WTC11 (cell line): ENCODE results near the gene CLVS2. TPM values are rescaled to one million over a fixed set of nuclear protein-coding genes. Genes with fewer than 3 reads are reported as not detected.

Experiments used
- ATAC-seq: fragments of 200-7000 bp; cut with Tn5 transposase; 2 replicates; pipeline ENCODE4 v1.10.0; 2021; ENCODE audit warnings: mild to moderate bottlenecking, moderate library complexity
- CTCF ChIA-PET: fragments of 300-600 bp; sonication (Branson Sonifier 250); formaldehyde crosslinking; loops from one replicate; lab custom pipeline; 2021; ENCODE audit warnings: antibody characterized with exemption; lab: Charles Lee
- POLR2A ChIA-PET: fragments of 350-600 bp; sonication (Branson Sonifier 250); formaldehyde crosslinking; loops from one replicate; lab custom pipeline; 2021; ENCODE audit warnings: antibody characterized with exemption; lab: Charles Lee
- DNase-seq: peaks from one replicate; pipeline ENCODE4 v3.0.0; 2021; ENCODE audit warnings: low spot score
- H3K27ac Mint-ChIP-seq: 2 replicates; pipeline ENCODE4 v1.8.0; 2021; ENCODE audit warnings: mixed read lengths
- H3K27me3 Mint-ChIP-seq: 2 replicates; pipeline ENCODE4 v1.8.0; 2021; ENCODE audit warnings: low read depth, mild to moderate bottlenecking, moderate library complexity, mixed read lengths
- H3K36me3 Mint-ChIP-seq: 2 replicates; pipeline ENCODE4 v1.8.0; 2021; ENCODE audit warnings: mixed read lengths
- H3K4me1 Mint-ChIP-seq: 2 replicates; pipeline ENCODE4 v1.8.0; 2022; ENCODE audit warnings: mixed read lengths
- H3K4me3 Mint-ChIP-seq: 2 replicates; pipeline ENCODE4 v1.8.0; 2021; ENCODE audit warnings: mild to moderate bottlenecking, moderate library complexity, mixed read lengths
- H3K9me3 Mint-ChIP-seq: 2 replicates; pipeline ENCODE4 v1.8.0; 2021; ENCODE audit warnings: mixed read lengths
- AFF4 ChIP-seq: sonication (generic); formaldehyde crosslinking; IDR thresholded peaks from 2 replicates; pipeline ENCODE4 v1.8.1; 2023; ENCODE audit warnings: mild to moderate bottlenecking, missing genetic modification reagents, borderline replicate concordance
- CBFB ChIP-seq: sonication (generic); formaldehyde crosslinking; IDR thresholded peaks from 2 replicates; pipeline ENCODE4 v1.8.1; 2022; ENCODE audit warnings: mild to moderate bottlenecking, low read depth, missing genetic modification reagents
- CREM ChIP-seq: sonication (generic); formaldehyde crosslinking; IDR thresholded peaks from 2 replicates; pipeline ENCODE4 v1.8.1; 2022; ENCODE audit warnings: mild to moderate bottlenecking, missing genetic modification reagents, moderate library complexity
- CTCF ChIP-seq: fragments of 200-600 bp; IDR thresholded peaks from 2 replicates; pipeline ENCODE4 v1.8.0; 2022; ENCODE audit warnings: antibody characterized with exemption
- E2F4 ChIP-seq: sonication (generic); formaldehyde crosslinking; IDR thresholded peaks from 2 replicates; pipeline ENCODE4 v1.8.1; 2022; ENCODE audit warnings: low read depth, mild to moderate bottlenecking, moderate library complexity, missing genetic modification reagents, borderline replicate concordance
- ERG ChIP-seq: fragments of 250-450 bp; sonication (Bioruptor Pico); IDR thresholded peaks from 2 replicates; pipeline ENCODE4 v1.8.0; 2021; ENCODE audit warnings: mild to moderate bottlenecking
- FOXJ3 ChIP-seq: sonication (generic); formaldehyde crosslinking; IDR thresholded peaks from 2 replicates; pipeline ENCODE4 v1.9.0; 2021; ENCODE audit warnings: missing genetic modification reagents, mild to moderate bottlenecking, borderline replicate concordance
- FOXK1 ChIP-seq: sonication (generic); formaldehyde crosslinking; IDR thresholded peaks from 2 replicates; pipeline ENCODE4 v1.8.0; 2022; ENCODE audit warnings: mild to moderate bottlenecking, moderate library complexity, missing genetic modification reagents
- FOXP1 ChIP-seq: sonication (generic); formaldehyde crosslinking; IDR thresholded peaks from 2 replicates; pipeline ENCODE4 v1.8.0; 2022; ENCODE audit warnings: missing genetic modification reagents, mild to moderate bottlenecking, moderate library complexity, borderline replicate concordance
- GRHL2 ChIP-seq: fragments of 250-450 bp; sonication (Bioruptor Pico); IDR thresholded peaks from 2 replicates; pipeline ENCODE4 v1.8.0; 2022; ENCODE audit warnings: mild to moderate bottlenecking, moderate library complexity; ENCODE audit not compliant: insufficient replicate concordance, severe bottlenecking
- KAT7 ChIP-seq: sonication (generic); formaldehyde crosslinking; IDR thresholded peaks from 2 replicates; pipeline ENCODE4 v1.8.1; 2023; ENCODE audit warnings: missing genetic modification reagents, mild to moderate bottlenecking, borderline replicate concordance
- MAX ChIP-seq: sonication (generic); formaldehyde crosslinking; IDR thresholded peaks from 2 replicates; pipeline ENCODE4 v1.8.0; 2022; ENCODE audit warnings: mild to moderate bottlenecking, missing genetic modification reagents
- NR1H2 ChIP-seq: sonication (generic); formaldehyde crosslinking; IDR thresholded peaks from 2 replicates; pipeline ENCODE4 v1.9.0; 2021; ENCODE audit warnings: mild to moderate bottlenecking, moderate library complexity, missing genetic modification reagents
- SMAD4 ChIP-seq: sonication (generic); formaldehyde crosslinking; IDR thresholded peaks from 2 replicates; pipeline ENCODE4 v1.8.0; 2022; ENCODE audit warnings: mild to moderate bottlenecking, missing genetic modification reagents
- SP1 ChIP-seq: sonication (generic); formaldehyde crosslinking; conservative IDR thresholded peaks from 2 replicates; pipeline ENCODE4 v1.8.1; 2022; ENCODE audit warnings: missing genetic modification reagents
- TCF7 ChIP-seq: sonication (generic); formaldehyde crosslinking; IDR thresholded peaks from 2 replicates; pipeline ENCODE4 v1.8.0; 2022; ENCODE audit warnings: mild to moderate bottlenecking, low read depth, missing genetic modification reagents, moderate library complexity
- TP53 ChIP-seq: sonication (generic); formaldehyde crosslinking; IDR thresholded peaks from 2 replicates; pipeline ENCODE4 v1.8.1; 2023; ENCODE audit warnings: mild to moderate bottlenecking, missing genetic modification reagents
- USF2 ChIP-seq: sonication (generic); formaldehyde crosslinking; IDR thresholded peaks from 2 replicates; pipeline ENCODE4 v1.8.1; 2023; ENCODE audit warnings: mild to moderate bottlenecking, missing genetic modification reagents, moderate library complexity
- ZMAT4 ChIP-seq: fragments of 250-450 bp; sonication (Bioruptor Pico); IDR thresholded peaks from 2 replicates; pipeline ENCODE4 v1.9.0; 2021; ENCODE audit warnings: mild to moderate bottlenecking
- ZNF138 ChIP-seq: sonication (generic); formaldehyde crosslinking; conservative IDR thresholded peaks from 2 replicates; pipeline ENCODE4 v1.8.1; 2022; ENCODE audit warnings: mild to moderate bottlenecking, moderate library complexity, missing genetic modification reagents
- ZNF232 ChIP-seq: sonication (generic); formaldehyde crosslinking; IDR thresholded peaks from 2 replicates; pipeline ENCODE4 v1.8.0; 2022; ENCODE audit warnings: mild to moderate bottlenecking, missing genetic modification reagents
- ZNF263 ChIP-seq: sonication (generic); formaldehyde crosslinking; IDR thresholded peaks from 2 replicates; pipeline ENCODE4 v1.8.1; 2022; ENCODE audit warnings: low read depth, mild to moderate bottlenecking, moderate library complexity, missing genetic modification reagents
- ZNF416 ChIP-seq: fragments of 250-450 bp; sonication (Bioruptor Pico); IDR thresholded peaks from 2 replicates; pipeline ENCODE4 v1.9.0; 2021; ENCODE audit warnings: mild to moderate bottlenecking, inconsistent platforms
- ZNF512 ChIP-seq: sonication (generic); formaldehyde crosslinking; IDR thresholded peaks from 2 replicates; pipeline ENCODE4 v1.8.1; 2022; ENCODE audit warnings: missing genetic modification reagents, borderline replicate concordance
- ZNF671 ChIP-seq: fragments of 250-450 bp; sonication (Bioruptor Pico); IDR thresholded peaks from 2 replicates; pipeline ENCODE4 v1.8.0; 2021; ENCODE audit warnings: mild to moderate bottlenecking
- total RNA-seq: library from RNA; stranded (reverse); gene quantifications from 3 replicates; pipeline ENCODE4 v1.2.3, GENCODE V29; 2021

The CLVS2 gene
- total RNA-seq, 1 experiment from 2014 or later = 0.90 TPM

- TF ChIP-seq CTCF (no peak), MAX (peak; percentile 38; the same call in 1 of the 2 replicates), ZNF512 (CRISPR knock-in tag) (no peak), CBFB (CRISPR knock-in tag) (no peak), NR1H2 (CRISPR knock-in tag) (no peak), CREM (CRISPR knock-in tag) (no peak), ZMAT4 (no peak), ZNF138 (CRISPR knock-in tag) (0 out of 2 replicates have a peak, but pooled peaks have one; percentile 27), FOXP1 (CRISPR knock-in tag) (no peak), FOXJ3 (CRISPR knock-in tag) (no peak), ZNF263 (CRISPR knock-in tag) (peak; percentile 22; the same call in 1 of the 2 replicates), SMAD4 (CRISPR knock-in tag) (no peak), ERG (CRISPR knock-in tag) (no peak), TCF7 (0 out of 2 replicates have a peak, but pooled peaks have one; percentile 19), USF2 (no peak; the same call in 1 of the 2 replicates)
Measured at GRCh38 chr6:122995921-122996793, at the start of gene CLVS2 (continued).

GRCh38 chr6:122947355-122947754, 48.7 kb upstream of the CLVS2 start:
- DNase-seq = peak; percentile 32
- Mint-ChIP-seq H3K4me3 (no peak overlapping the region), H3K27ac (no peak overlapping the region), H3K4me1 (no peaks in the 10 kb centered on the region), H3K9me3 (peaks cover 20% of the 10 kb centered on the region), H3K36me3 (peaks cover 7% of the 10 kb centered on the region; the same call in 1 of the 2 replicates), H3K27me3 (no peaks in the 10 kb centered on the region)
- ATAC-seq = peak; percentile 99
- ChIA-PET POLR2A (no interaction called here), CTCF (interaction anchor here (0.5 to 2.1 kb wide), 17 partner anchors 9 to 433 kb away, joined by 3 to 8 read pairs (median 4); no protein-coding TSS in a partner anchor)
- TF ChIP-seq SP1 (CRISPR knock-in tag) = no peak
- no peak for TF ChIP-seq TP53
- no peak for TF ChIP-seq GRHL2
- TF ChIP-seq ZNF416 = no peak
- TF ChIP-seq ZNF671 = no peak
- no peak for TF ChIP-seq FOXK1 (CRISPR knock-in tag)
- no peak for TF ChIP-seq E2F4 (CRISPR knock-in tag)
- TF ChIP-seq KAT7 (CRISPR knock-in tag) = no peak
- no peak for TF ChIP-seq ZNF232 (CRISPR knock-in tag)
- TF ChIP-seq AFF4 = no peak
